ENCODE results near the gene SEMA6A. TPM values are rescaled to one million over a fixed set of nuclear protein-coding genes. Genes with fewer than 3 reads are reported as not detected.

SEMA6A gene
- polyA plus RNA-seq, 1 of the 3 experiments (the other 2 are of a cell fraction) = 0.18 TPM

DNA sequence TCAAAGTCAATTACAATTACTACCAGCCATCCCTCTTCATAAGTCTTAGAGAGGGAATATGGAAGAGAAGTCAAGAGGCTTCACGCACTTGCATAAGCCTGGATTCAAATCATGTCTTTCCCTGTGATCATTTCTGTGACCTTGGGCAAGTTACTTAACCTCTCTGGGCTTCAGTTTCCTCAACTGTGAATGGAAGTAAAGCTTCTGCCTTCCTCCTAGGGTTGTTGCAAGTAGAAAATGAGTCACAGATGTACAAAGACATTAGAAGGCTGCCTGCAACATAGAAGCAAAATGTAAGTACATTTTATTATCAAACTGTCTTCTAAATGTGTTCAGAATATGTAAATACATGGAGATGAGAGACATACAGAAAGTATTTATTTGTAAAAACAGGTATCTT, 42.3 kb upstream of the SEMA6A start:
- H3K36me3 ChIP-seq (replicated peaks in 1 of 2; ENCODE audit: control insufficient read depth in 1 of 2, insufficient read depth in 2 of 2, low read length in 1 of 2) = no peaks in the 10 kb centered on the region
- no peaks in the 10 kb centered on the region for H3K27me3 ChIP-seq (ENCODE audit: insufficient read depth)
- H4K20me1 ChIP-seq (ENCODE audit: insufficient read depth) = no peaks in the 10 kb centered on the region
- H3K4me1 ChIP-seq (ENCODE audit: control insufficient read depth in 1 of 2, insufficient read depth in 2 of 2, low read depth in 1 of 2, low read length in 1 of 2) = no peaks in the 10 kb centered on the region
- WGBS (ENCODE audit: low lambda C conversion rate) = 29% methylated on average over 1 of the region's 1 CpG
- no peak overlapping the region for H3K4me3 ChIP-seq (ENCODE audit: low read depth in 2 of 2, low read length in 1 of 2)
- H3K4me2 ChIP-seq = no peak overlapping the region
- POLR2A ChIA-PET = no interaction called here
- no peak overlapping the region for H3K9ac ChIP-seq
- no peaks in the 10 kb centered on the region for H3K9me3 ChIP-seq
- TF ChIP-seq GATA2 (CRISPR knock-in tag; IDR thresholded peaks at IDR 0.05) (no peak), TAF1 (IDR thresholded peaks at IDR 0.05; ENCODE audit: borderline replicate concordance, low read depth, low read length) (no peak), SIN3A (IDR thresholded peaks at IDR 0.05; ENCODE audit: borderline replicate concordance, low read depth, low read length) (no peak), FOSL2 (IDR thresholded peaks at IDR 0.05; ENCODE audit: borderline replicate concordance, low read depth) (no peak), FOXJ3 (CRISPR knock-in tag; IDR thresholded peaks at IDR 0.05) (no peak), JUND (IDR thresholded peaks at IDR 0.05) (no peak), EP300 (IDR thresholded peaks at IDR 0.05; ENCODE audit: borderline replicate concordance in 1 of 2, low read depth in 1 of 2, low read length in 1 of 2) (no peak), SMC3 (IDR thresholded peaks at IDR 0.05; ENCODE audit: low read depth, low read length) (no peak), ELF1 (IDR thresholded peaks at IDR 0.05) (no peak), FOXM1 (IDR thresholded peaks at IDR 0.05; ENCODE audit: low read depth) (no peak), MEF2A (IDR thresholded peaks at IDR 0.05; ENCODE audit: borderline replicate concordance, low read depth) (no peak), NFIC (IDR thresholded peaks at IDR 0.05; ENCODE audit: borderline replicate concordance) (no peak)
- TF ChIP-seq, protein P1, sequence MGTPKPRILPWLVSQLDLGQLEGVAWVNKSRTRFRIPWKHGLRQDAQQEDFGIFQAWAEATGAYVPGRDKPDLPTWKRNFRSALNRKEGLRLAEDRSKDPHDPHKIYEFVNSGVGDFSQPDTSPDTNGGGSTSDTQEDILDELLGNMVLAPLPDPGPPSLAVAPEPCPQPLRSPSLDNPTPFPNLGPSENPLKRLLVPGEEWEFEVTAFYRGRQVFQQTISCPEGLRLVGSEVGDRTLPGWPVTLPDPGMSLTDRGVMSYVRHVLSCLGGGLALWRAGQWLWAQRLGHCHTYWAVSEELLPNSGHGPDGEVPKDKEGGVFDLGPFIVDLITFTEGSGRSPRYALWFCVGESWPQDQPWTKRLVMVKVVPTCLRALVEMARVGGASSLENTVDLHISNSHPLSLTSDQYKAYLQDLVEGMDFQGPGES (IDR thresholded peaks at IDR 0.05; ENCODE audit: low read depth, low read length) = no peak
- TF ChIP-seq, protein P2, sequence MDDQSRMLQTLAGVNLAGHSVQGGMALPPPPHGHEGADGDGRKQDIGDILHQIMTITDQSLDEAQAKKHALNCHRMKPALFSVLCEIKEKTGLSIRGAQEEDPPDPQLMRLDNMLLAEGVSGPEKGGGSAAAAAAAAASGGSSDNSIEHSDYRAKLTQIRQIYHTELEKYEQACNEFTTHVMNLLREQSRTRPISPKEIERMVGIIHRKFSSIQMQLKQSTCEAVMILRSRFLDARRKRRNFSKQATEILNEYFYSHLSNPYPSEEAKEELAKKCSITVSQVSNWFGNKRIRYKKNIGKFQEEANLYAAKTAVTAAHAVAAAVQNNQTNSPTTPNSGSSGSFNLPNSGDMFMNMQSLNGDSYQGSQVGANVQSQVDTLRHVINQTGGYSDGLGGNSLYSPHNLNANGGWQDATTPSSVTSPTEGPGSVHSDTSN (IDR thresholded peaks at IDR 0.05) = no peak
- TF ChIP-seq, protein P3, sequence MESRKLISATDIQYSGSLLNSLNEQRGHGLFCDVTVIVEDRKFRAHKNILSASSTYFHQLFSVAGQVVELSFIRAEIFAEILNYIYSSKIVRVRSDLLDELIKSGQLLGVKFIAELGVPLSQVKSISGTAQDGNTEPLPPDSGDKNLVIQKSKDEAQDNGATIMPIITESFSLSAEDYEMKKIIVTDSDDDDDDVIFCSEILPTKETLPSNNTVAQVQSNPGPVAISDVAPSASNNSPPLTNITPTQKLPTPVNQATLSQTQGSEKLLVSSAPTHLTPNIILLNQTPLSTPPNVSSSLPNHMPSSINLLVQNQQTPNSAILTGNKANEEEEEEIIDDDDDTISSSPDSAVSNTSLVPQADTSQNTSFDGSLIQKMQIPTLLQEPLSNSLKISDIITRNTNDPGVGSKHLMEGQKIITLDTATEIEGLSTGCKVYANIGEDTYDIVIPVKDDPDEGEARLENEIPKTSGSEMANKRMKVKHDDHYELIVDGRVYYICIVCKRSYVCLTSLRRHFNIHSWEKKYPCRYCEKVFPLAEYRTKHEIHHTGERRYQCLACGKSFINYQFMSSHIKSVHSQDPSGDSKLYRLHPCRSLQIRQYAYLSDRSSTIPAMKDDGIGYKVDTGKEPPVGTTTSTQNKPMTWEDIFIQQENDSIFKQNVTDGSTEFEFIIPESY (IDR thresholded peaks at IDR 0.05; ENCODE audit: borderline replicate concordance, low read depth) = no peak
- TF ChIP-seq, protein P4, sequence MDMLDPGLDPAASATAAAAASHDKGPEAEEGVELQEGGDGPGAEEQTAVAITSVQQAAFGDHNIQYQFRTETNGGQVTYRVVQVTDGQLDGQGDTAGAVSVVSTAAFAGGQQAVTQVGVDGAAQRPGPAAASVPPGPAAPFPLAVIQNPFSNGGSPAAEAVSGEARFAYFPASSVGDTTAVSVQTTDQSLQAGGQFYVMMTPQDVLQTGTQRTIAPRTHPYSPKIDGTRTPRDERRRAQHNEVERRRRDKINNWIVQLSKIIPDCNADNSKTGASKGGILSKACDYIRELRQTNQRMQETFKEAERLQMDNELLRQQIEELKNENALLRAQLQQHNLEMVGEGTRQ (IDR thresholded peaks at IDR 0.05; ENCODE audit: borderline replicate concordance, low read depth, low read length) = no peak
- TF ChIP-seq, protein P5, sequence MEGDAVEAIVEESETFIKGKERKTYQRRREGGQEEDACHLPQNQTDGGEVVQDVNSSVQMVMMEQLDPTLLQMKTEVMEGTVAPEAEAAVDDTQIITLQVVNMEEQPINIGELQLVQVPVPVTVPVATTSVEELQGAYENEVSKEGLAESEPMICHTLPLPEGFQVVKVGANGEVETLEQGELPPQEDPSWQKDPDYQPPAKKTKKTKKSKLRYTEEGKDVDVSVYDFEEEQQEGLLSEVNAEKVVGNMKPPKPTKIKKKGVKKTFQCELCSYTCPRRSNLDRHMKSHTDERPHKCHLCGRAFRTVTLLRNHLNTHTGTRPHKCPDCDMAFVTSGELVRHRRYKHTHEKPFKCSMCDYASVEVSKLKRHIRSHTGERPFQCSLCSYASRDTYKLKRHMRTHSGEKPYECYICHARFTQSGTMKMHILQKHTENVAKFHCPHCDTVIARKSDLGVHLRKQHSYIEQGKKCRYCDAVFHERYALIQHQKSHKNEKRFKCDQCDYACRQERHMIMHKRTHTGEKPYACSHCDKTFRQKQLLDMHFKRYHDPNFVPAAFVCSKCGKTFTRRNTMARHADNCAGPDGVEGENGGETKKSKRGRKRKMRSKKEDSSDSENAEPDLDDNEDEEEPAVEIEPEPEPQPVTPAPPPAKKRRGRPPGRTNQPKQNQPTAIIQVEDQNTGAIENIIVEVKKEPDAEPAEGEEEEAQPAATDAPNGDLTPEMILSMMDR (IDR thresholded peaks at IDR 0.05) = no peak
- no peak overlapping the region for H3K27ac ChIP-seq (ENCODE audit: low read depth in 2 of 2, low read length in 1 of 2)
- H3K9me2 ChIP-seq = no peaks in the 10 kb centered on the region
- CTCF ChIA-PET = interaction anchor here (0.9 kb wide), 1 partner anchor 105 kb away, joined by 4 read pairs; no protein-coding TSS in a partner anchor
- no peak for DNase-seq
- no peak overlapping the region for H2AFZ ChIP-seq (ENCODE audit: low read depth)
- H3F3A ChIP-seq (replicated peaks; ENCODE audit: insufficient read depth) = no peaks in the 10 kb centered on the region
- no peaks in the 10 kb centered on the region for H3K79me2 ChIP-seq (ENCODE audit: insufficient read depth)
